Stomach smooth muscle (tissue), 2 donors: Measurements from ENCODE around the gene CHN2.

Experiments
- H3K27ac ChIP-seq: one replicate; pipeline ENCODE4 v1.7.0; 2013; ENCODE audit warnings: mild to moderate bottlenecking, low read length, inconsistent platforms
- H3K27me3 ChIP-seq, 2 donors: one replicate each; pipeline ENCODE4 v1.7.0; 2013; ENCODE audit warnings: low read length in 2 of 2; ENCODE audit not compliant: insufficient read depth in 2 of 2, control insufficient read depth in 1 of 2
- H3K36me3 ChIP-seq, 2 donors: one replicate each; pipeline ENCODE4 v1.7.0; 2013; ENCODE audit warnings: low read length in 2 of 2; ENCODE audit not compliant: control insufficient read depth in 2 of 2, insufficient read depth in 2 of 2
- H3K4me1 ChIP-seq: one replicate; pipeline ENCODE4 v1.7.0; 2013; ENCODE audit warnings: low read length; ENCODE audit not compliant: control insufficient read depth, insufficient read depth
- H3K4me3 ChIP-seq, 2 donors: one replicate each; pipeline ENCODE4 v1.7.0; 2013; ENCODE audit warnings: low read length in 2 of 2
- H3K9ac ChIP-seq, 2 donors: one replicate each; pipeline ENCODE4 v1.7.0; 2013; ENCODE audit warnings: low read length in 2 of 2, mild to moderate bottlenecking in 1 of 2
- H3K9me3 ChIP-seq, 2 donors: one replicate each; pipeline ENCODE4 v1.7.0; 2013; ENCODE audit warnings: low read length in 2 of 2; ENCODE audit not compliant: control insufficient read depth in 2 of 2
- donor health status: healthy.
- donor health status: Pancreatic carcinoma.

The CHN2 gene

GRCh38 chr7:29418651-29419050, 224.1 kb downstream of the CHN2 start:
- H3K9ac ChIP-seq = no peak overlapping the region
- no peaks in the 10 kb centered on the region for H3K36me3 ChIP-seq
- H3K4me3 ChIP-seq = no peak overlapping the region
- H3K27ac ChIP-seq = no peak overlapping the region
- H3K4me1 ChIP-seq = no peaks in the 10 kb centered on the region
- H3K9me3 ChIP-seq = peaks cover 0 to 3% of the 10 kb centered on the region in 2 donors
- H3K27me3 ChIP-seq = peaks cover 0 to 2% of the 10 kb centered on the region in 2 donors

- Histone ChIP-seq H3K9ac (no peak overlapping the region), H3K27ac (no peak overlapping the region), H3K4me3 (no peak overlapping the region), H3K36me3 (no peaks in the 10 kb centered on the region), H3K27me3 (no peaks in the 10 kb centered on the region), H3K4me1 (no peaks in the 10 kb centered on the region), H3K9me3 (peaks cover 0 to 3% of the 10 kb centered on the region in 2 donors)
These were observed 225.4 kb downstream of the CHN2 start for GRCh38 chr7:29420011-29420410.

GRCh38 chr7:29421010-29421956, 226.7 kb downstream of the CHN2 start:
- no peaks in the 10 kb centered on the region for H3K4me1 ChIP-seq

GRCh38 chr7:29422829-29423228, 228.3 kb downstream of the CHN2 start:
- Histone ChIP-seq H3K9ac (no peak overlapping the region), H3K36me3 (no peaks in the 10 kb centered on the region), H3K27ac (no peak overlapping the region), H3K27me3 (no peaks in the 10 kb centered on the region), H3K4me1 (no peaks in the 10 kb centered on the region), H3K4me3 (no peak overlapping the region), H3K9me3 (no peaks in the 10 kb centered on the region)

More at GRCh38 chr7:29421010-29421956, 226.7 kb downstream of the CHN2 start:
- Histone ChIP-seq H3K27ac (no peak overlapping the region), H3K36me3 (no peaks in the 10 kb centered on the region), H3K4me3 (no peak overlapping the region), H3K9me3 (peaks cover 0 to 3% of the 10 kb centered on the region in 2 donors), H3K9ac (no peak overlapping the region), H3K27me3 (no peaks in the 10 kb centered on the region)

- H3K36me3 ChIP-seq = no peaks in the 10 kb centered on the region
- H3K9ac ChIP-seq = no peak overlapping the region
- H3K9me3 ChIP-seq = no peaks in the 10 kb centered on the region
- no peaks in the 10 kb centered on the region for H3K27me3 ChIP-seq
- H3K4me3 ChIP-seq = no peak overlapping the region
- no peaks in the 10 kb centered on the region for H3K4me1 ChIP-seq
- no peak overlapping the region for H3K27ac ChIP-seq
These were observed 229.9 kb downstream of the CHN2 start for GRCh38 chr7:29424295-29424983.

- H3K4me3 ChIP-seq = no peak overlapping the region
- H3K36me3 ChIP-seq = no peaks in the 10 kb centered on the region
- no peaks in the 10 kb centered on the region for H3K27me3 ChIP-seq
- no peaks in the 10 kb centered on the region for H3K4me1 ChIP-seq
- H3K9ac ChIP-seq = no peak overlapping the region
- no peaks in the 10 kb centered on the region for H3K9me3 ChIP-seq
- H3K27ac ChIP-seq = no peak overlapping the region
These were observed 230.4 kb downstream of the CHN2 start for GRCh38 chr7:29424984-29425309.

GRCh38 chr7:29426587-29426986, 232.0 kb downstream of the CHN2 start:
- Histone ChIP-seq H3K9me3 (no peaks in the 10 kb centered on the region), H3K27ac (no peak overlapping the region), H3K4me3 (no peak overlapping the region), H3K27me3 (no peaks in the 10 kb centered on the region), H3K4me1 (no peaks in the 10 kb centered on the region), H3K36me3 (no peaks in the 10 kb centered on the region), H3K9ac (no peak overlapping the region)

GRCh38 chr7:29429401-29429800, 234.8 kb downstream of the CHN2 start:
- H3K4me3 ChIP-seq = no peak overlapping the region
- no peaks in the 10 kb centered on the region for H3K9me3 ChIP-seq
- no peaks in the 10 kb centered on the region for H3K36me3 ChIP-seq
- no peaks in the 10 kb centered on the region for H3K4me1 ChIP-seq
- no peaks in the 10 kb centered on the region for H3K27me3 ChIP-seq
- no peak overlapping the region for H3K27ac ChIP-seq
- no peak overlapping the region for H3K9ac ChIP-seq

- H3K4me3 ChIP-seq = no peak overlapping the region
- H3K27ac ChIP-seq = no peak overlapping the region
- H3K27me3 ChIP-seq = no peaks in the 10 kb centered on the region
- no peaks in the 10 kb centered on the region for H3K36me3 ChIP-seq
- H3K9ac ChIP-seq = no peak overlapping the region
- no peaks in the 10 kb centered on the region for H3K4me1 ChIP-seq
- H3K9me3 ChIP-seq = no peaks in the 10 kb centered on the region
These were observed 235.8 kb downstream of the CHN2 start for GRCh38 chr7:29430279-29430949.

- no peak overlapping the region for H3K27ac ChIP-seq
- H3K9me3 ChIP-seq = no peaks in the 10 kb centered on the region
- no peak overlapping the region for H3K9ac ChIP-seq
- H3K27me3 ChIP-seq = no peaks in the 10 kb centered on the region
- H3K4me1 ChIP-seq = no peaks in the 10 kb centered on the region
- no peak overlapping the region for H3K4me3 ChIP-seq
- H3K36me3 ChIP-seq = no peaks in the 10 kb centered on the region
These were observed 237.1 kb downstream of the CHN2 start for GRCh38 chr7:29431686-29432085.
